Measurements from ENCODE around the gene PIK3CD. TPM values are rescaled to one million over a fixed set of nuclear protein-coding genes. Genes with fewer than 3 reads are reported as not detected.
A peak's percentile ranks its signal among the peaks of the same experiment; 100 is the strongest.

Gene PIK3CD
- total and polyA plus RNA-seq, 2 of the 4 experiments (the other 2 are of a cell fraction): 5.0 to 12.1 TPM

DNA sequence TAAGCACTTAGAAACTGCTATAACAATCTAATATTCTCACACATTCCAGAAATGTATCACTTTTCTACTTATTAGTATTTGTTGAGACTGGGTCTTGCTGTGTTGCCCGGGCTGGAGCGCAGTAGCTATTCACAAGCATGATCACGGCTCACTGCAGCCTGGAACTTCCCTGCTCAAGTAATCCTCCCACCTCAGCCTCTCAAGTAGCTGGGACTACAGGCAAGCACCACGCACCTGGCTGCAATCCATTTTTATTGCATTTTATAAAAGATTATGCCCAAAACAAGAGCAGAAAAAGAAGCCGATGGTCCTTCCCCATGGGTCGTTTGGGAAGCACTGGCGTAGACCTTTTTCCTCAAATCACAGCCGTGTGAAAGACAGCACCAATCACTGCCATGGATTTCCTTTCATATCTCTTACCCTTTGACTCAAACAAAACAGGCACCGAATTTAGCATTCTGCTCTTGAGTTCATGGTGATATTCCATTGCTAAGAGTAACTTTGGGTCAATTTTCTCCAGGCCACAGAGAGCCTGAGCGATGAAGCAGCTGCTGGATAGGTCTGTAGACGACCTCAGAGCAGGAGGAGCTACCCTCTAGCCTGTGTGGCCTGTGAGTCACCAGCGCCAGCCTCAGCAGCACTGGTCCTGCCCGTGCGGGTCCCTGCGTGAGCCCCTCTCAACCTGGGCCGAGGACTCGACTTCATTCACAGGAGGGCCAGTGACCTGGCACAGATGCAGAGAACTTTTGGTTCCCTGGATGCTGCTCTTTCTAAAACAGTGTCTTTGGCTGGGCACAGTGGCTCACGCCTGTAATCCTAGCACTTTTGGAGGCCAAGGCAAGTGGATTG is 80.8 kb downstream of the PIK3CD start:
- no peaks in the 10 kb centered on the region for H3K4me1 ChIP-seq (ENCODE audit: control insufficient read depth, insufficient read depth, low read length)
- H3K79me1 ChIP-seq (ENCODE audit: low read depth in 1 of 2, low read length in 2 of 2): no peaks in the 10 kb centered on the region
- H2AK5ac ChIP-seq (ENCODE audit: low read depth, low read length): no peak overlapping the region
- intact Hi-C loops (cut with micrococcal nuclease) (no loop called here), in situ Hi-C loops (cut with MboI; ENCODE audit: low sequenced_read_pairs) (no loop called here), dilution Hi-C loops (cut with HindIII; ENCODE audit: low sequenced_read_pairs, unreplicated experiment) (no loop called here)
- no peaks in the 10 kb centered on the region for H3K9me3 ChIP-seq (ENCODE audit: control insufficient read depth, insufficient read depth, low read length)
- no peak overlapping the region for H4K5ac ChIP-seq (ENCODE audit: low read depth, low read length)
- H3K14ac ChIP-seq (replicated peaks; ENCODE audit: low read depth, low read length): no peak overlapping the region
- ChIA-PET CTCF (interaction anchor here (0.6 kb wide), 1 partner anchor 97 kb away, joined by 3 read pairs; no protein-coding TSS in a partner anchor), POLR2A (ENCODE audit: unreplicated experiment) (no interaction called here)
- no peak overlapping the region for H3K9ac ChIP-seq (ENCODE audit: low read depth, low read length)
- no peak overlapping the region for H3K4ac ChIP-seq (ENCODE audit: low read depth, low read length)
- H3K27me3 ChIP-seq (ENCODE audit: control insufficient read depth, insufficient read depth, low read length): no peaks in the 10 kb centered on the region
- H4K8ac ChIP-seq (ENCODE audit: low read depth in 2 of 2, low read length in 2 of 2): no peak overlapping the region
- peaks cover 4% of the 10 kb centered on the region; the same call in 1 of the 2 replicates for H4K20me1 ChIP-seq (ENCODE audit: insufficient read depth, low read length)
- BruUV-seq (replicated peaks): no TSS peak
- H3K9me1 ChIP-seq (ENCODE audit: insufficient read depth, low read length): no peaks in the 10 kb centered on the region
- no peak overlapping the region for H2BK20ac ChIP-seq (ENCODE audit: low read depth, low read length)
- H3K4me3 ChIP-seq (ENCODE audit: insufficient read depth, low read depth, low read length): no peak overlapping the region
- no peak overlapping the region for H4K91ac ChIP-seq (ENCODE audit: insufficient read depth, low read depth, low read length)
- ATAC-seq (ENCODE audit: low read depth): peak; percentile 48; the same call in 1 of the 2 replicates
- WGBS, 2 experiments (ENCODE audit: extremely low coverage in 2 of 2, insufficient read length in 1 of 2): 100% methylated on average over 6 of the region's 18 CpGs; no CpG with 5 or more reads in 1 of the 2 experiments
- H2AK9ac ChIP-seq (replicated peaks; ENCODE audit: low read depth, low read length, poor library complexity): no peak overlapping the region
- H3K56ac ChIP-seq (ENCODE audit: extremely low read depth, insufficient read depth, low read length): no peak overlapping the region
- no peak overlapping the region for H3K27ac ChIP-seq (ENCODE audit: insufficient read depth, low read length)
- peaks cover 85% of the 10 kb centered on the region for H3K36me3 ChIP-seq (ENCODE audit: control insufficient read depth, insufficient read depth, low read length)
- H2BK5ac ChIP-seq (ENCODE audit: low read depth, low read length, poor library complexity, severe bottlenecking): no peak overlapping the region
- H2BK120ac ChIP-seq (ENCODE audit: low read depth, low read length): no peak overlapping the region
- H2AFZ ChIP-seq (replicated peaks; ENCODE audit: low read length, poor library complexity): no peak overlapping the region
- no peak overlapping the region for H3K4me2 ChIP-seq (ENCODE audit: low read depth, low read length)
- H3K23ac ChIP-seq (ENCODE audit: low read depth, low read length): no peak overlapping the region
- no peak overlapping the region for H2BK15ac ChIP-seq (ENCODE audit: low read depth, low read length)
- no peak for TF ChIP-seq RAD21 (IDR thresholded peaks at IDR 0.05; ENCODE audit: low read length)
- no peak for TF ChIP-seq NFE2L2 (IDR thresholded peaks at IDR 0.05; ENCODE audit: low read depth, low read length)
- no peak for TF ChIP-seq BHLHE40 (IDR thresholded peaks at IDR 0.05; ENCODE audit: low read depth, low read length)
- no peak for TF ChIP-seq FOS (IDR thresholded peaks at IDR 0.05; ENCODE audit: low read depth, low read length)
- no peak for TF ChIP-seq POLR2A (IDR thresholded peaks at IDR 0.05; ENCODE audit: low read depth, low read length)
- TF ChIP-seq, protein P1, sequence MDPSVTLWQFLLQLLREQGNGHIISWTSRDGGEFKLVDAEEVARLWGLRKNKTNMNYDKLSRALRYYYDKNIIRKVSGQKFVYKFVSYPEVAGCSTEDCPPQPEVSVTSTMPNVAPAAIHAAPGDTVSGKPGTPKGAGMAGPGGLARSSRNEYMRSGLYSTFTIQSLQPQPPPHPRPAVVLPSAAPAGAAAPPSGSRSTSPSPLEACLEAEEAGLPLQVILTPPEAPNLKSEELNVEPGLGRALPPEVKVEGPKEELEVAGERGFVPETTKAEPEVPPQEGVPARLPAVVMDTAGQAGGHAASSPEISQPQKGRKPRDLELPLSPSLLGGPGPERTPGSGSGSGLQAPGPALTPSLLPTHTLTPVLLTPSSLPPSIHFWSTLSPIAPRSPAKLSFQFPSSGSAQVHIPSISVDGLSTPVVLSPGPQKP (IDR thresholded peaks at IDR 0.05; ENCODE audit: borderline replicate concordance, low read depth, low read length): no peak
- TF ChIP-seq MAZ (IDR thresholded peaks at IDR 0.05; ENCODE audit: borderline replicate concordance, low read depth, low read length): no peak
- TF ChIP-seq SMC3 (IDR thresholded peaks at IDR 0.05; ENCODE audit: low read depth, low read length): no peak
- TF ChIP-seq MAFK (IDR thresholded peaks at IDR 0.05; ENCODE audit: low read depth, low read length): no peak
- TF ChIP-seq, protein P2, sequence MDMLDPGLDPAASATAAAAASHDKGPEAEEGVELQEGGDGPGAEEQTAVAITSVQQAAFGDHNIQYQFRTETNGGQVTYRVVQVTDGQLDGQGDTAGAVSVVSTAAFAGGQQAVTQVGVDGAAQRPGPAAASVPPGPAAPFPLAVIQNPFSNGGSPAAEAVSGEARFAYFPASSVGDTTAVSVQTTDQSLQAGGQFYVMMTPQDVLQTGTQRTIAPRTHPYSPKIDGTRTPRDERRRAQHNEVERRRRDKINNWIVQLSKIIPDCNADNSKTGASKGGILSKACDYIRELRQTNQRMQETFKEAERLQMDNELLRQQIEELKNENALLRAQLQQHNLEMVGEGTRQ (IDR thresholded peaks at IDR 0.05; ENCODE audit: low read depth, low read length): no peak
- TF ChIP-seq CHD1 (IDR thresholded peaks at IDR 0.05; ENCODE audit: low read depth, low read length): no peak
- no peak for TF ChIP-seq MXI1 (IDR thresholded peaks at IDR 0.05; ENCODE audit: borderline replicate concordance, low read depth, low read length)
- no peak for TF ChIP-seq CEBPB (IDR thresholded peaks at IDR 0.05; ENCODE audit: low read depth, low read length)
- no peak for TF ChIP-seq RFX5 (IDR thresholded peaks at IDR 0.05; ENCODE audit: low read depth, low read length)
- TF ChIP-seq, protein P3, sequence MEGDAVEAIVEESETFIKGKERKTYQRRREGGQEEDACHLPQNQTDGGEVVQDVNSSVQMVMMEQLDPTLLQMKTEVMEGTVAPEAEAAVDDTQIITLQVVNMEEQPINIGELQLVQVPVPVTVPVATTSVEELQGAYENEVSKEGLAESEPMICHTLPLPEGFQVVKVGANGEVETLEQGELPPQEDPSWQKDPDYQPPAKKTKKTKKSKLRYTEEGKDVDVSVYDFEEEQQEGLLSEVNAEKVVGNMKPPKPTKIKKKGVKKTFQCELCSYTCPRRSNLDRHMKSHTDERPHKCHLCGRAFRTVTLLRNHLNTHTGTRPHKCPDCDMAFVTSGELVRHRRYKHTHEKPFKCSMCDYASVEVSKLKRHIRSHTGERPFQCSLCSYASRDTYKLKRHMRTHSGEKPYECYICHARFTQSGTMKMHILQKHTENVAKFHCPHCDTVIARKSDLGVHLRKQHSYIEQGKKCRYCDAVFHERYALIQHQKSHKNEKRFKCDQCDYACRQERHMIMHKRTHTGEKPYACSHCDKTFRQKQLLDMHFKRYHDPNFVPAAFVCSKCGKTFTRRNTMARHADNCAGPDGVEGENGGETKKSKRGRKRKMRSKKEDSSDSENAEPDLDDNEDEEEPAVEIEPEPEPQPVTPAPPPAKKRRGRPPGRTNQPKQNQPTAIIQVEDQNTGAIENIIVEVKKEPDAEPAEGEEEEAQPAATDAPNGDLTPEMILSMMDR (conservative IDR thresholded peaks at IDR 0.05; ENCODE audit: low read depth, low read length): no peak
- H3K18ac ChIP-seq (ENCODE audit: low read depth, low read length): no peak overlapping the region
- DNase-seq: no peak

Measured in IMR-90 (cell line).